Fibroblast of lung (primary cell): ENCODE data around the gene ADAP1. TPM values are rescaled to one million over a fixed set of nuclear protein-coding genes. Genes with fewer than 3 reads are reported as not detected.

Source experiments
- DNase-seq, 2 donors: peaks; one replicate each; pipeline versions ENCODE4 v3.0.0 to v3.0.0-alpha.2; 2010; ENCODE audit warnings: low read depth in 2 of 2
- H2AFZ ChIP-seq: 2 replicates; pipeline ENCODE4 v1.5.1; 2012; ENCODE audit warnings: low read length, control low read depth, inconsistent platforms
- H3K27ac ChIP-seq: 2 replicates; pipeline ENCODE4 v1.5.1; 2011; ENCODE audit warnings: low read length, control low read depth; ENCODE audit not compliant: insufficient read depth
- H3K27me3 ChIP-seq: 2 replicates; pipeline ENCODE4 v1.5.1; 2011; ENCODE audit warnings: mild to moderate bottlenecking, low read length; ENCODE audit not compliant: control insufficient read depth, insufficient read depth
- H3K36me3 ChIP-seq: 2 replicates; pipeline ENCODE4 v1.5.1; 2011; ENCODE audit warnings: low read length; ENCODE audit not compliant: control insufficient read depth, insufficient read depth
- H3K4me1 ChIP-seq: 2 replicates; pipeline ENCODE4 v1.5.1; 2011; ENCODE audit warnings: low read length; ENCODE audit not compliant: control insufficient read depth, insufficient read depth; ENCODE audit errors: extremely low read depth
- H3K4me2 ChIP-seq: 2 replicates; pipeline ENCODE4 v1.5.1; 2011; ENCODE audit warnings: low read length, control low read depth; ENCODE audit not compliant: insufficient read depth; ENCODE audit errors: extremely low read depth
- H3K4me3 ChIP-seq, 4 experiments: fragments of 200-600 bp in 1 of 4; sonication (generic) in 1 of 4; replicated peaks in 1 of 4; 2 replicates each; pipeline ENCODE4 v1.5.1; 2011 to 2016; ENCODE audit warnings: low read length in 4 of 4, low read depth in 3 of 4, mild to moderate bottlenecking in 3 of 4, control low read depth in 2 of 4, inconsistent platforms in 1 of 4, mixed read lengths in 1 of 4; ENCODE audit not compliant: insufficient read depth in 1 of 4; ENCODE audit errors: control extremely low read depth in 1 of 4
- H3K79me2 ChIP-seq: 2 replicates; pipeline ENCODE4 v1.5.1; 2012; ENCODE audit warnings: mild to moderate bottlenecking, low read length, inconsistent platforms; ENCODE audit not compliant: control insufficient read depth, insufficient read depth
- H3K9ac ChIP-seq: 2 replicates; pipeline ENCODE4 v1.5.1; 2011; ENCODE audit warnings: mild to moderate bottlenecking, low read length, control low read depth; ENCODE audit not compliant: insufficient read depth
- H3K9me3 ChIP-seq: 2 replicates; pipeline ENCODE4 v1.5.1; 2012; ENCODE audit warnings: low read depth, low read length; ENCODE audit not compliant: control insufficient read depth, insufficient read depth
- H4K20me1 ChIP-seq: 2 replicates; pipeline ENCODE4 v1.5.1; 2011; ENCODE audit warnings: low read length; ENCODE audit not compliant: control insufficient read depth, insufficient read depth; ENCODE audit errors: extremely low read depth
- CTCF ChIP-seq, 2 donors: IDR thresholded peaks in 1 of 2; conservative IDR thresholded peaks in 1 of 2; 1 replicate in 1 of 2; 2 replicates in 1 of 2; pipeline ENCODE4 v1.5.1; 2011 to 2012; ENCODE audit warnings: low read length in 2 of 2, control low read depth in 1 of 2, inconsistent platforms in 1 of 2, low read depth in 1 of 2, mild to moderate bottlenecking in 1 of 2
- EZH2 ChIP-seq: IDR thresholded peaks from 2 replicates; pipeline ENCODE4 v1.5.1; 2012; ENCODE audit warnings: low read length, control low read depth, mild to moderate bottlenecking; ENCODE audit errors: missing control alignments
- polyA plus RNA-seq, 2 donors: library from polyadenylated mRNA; depleted of rRNA in 1 of 2; stranded (reverse) in 1 of 2; unstranded in 1 of 2; fragments of >200 nt; gene quantifications; 2 replicates each; pipeline ENCODE4 v1.2.1, GENCODE V29; 2011 to 2012; ENCODE audit warnings: missing spikeins in 1 of 2
- total RNA-seq: library from RNA; depleted of rRNA; stranded (reverse); fragments of >200 nt; gene quantifications from 2 replicates; pipeline ENCODE4 v1.2.1, GENCODE V29; 2014

The ADAP1 gene
- total and polyA plus RNA-seq, 2 donors (not counting 1 experiment from before 2014, with no cell fraction given): 1.1 to 2.3 TPM

DNA sequence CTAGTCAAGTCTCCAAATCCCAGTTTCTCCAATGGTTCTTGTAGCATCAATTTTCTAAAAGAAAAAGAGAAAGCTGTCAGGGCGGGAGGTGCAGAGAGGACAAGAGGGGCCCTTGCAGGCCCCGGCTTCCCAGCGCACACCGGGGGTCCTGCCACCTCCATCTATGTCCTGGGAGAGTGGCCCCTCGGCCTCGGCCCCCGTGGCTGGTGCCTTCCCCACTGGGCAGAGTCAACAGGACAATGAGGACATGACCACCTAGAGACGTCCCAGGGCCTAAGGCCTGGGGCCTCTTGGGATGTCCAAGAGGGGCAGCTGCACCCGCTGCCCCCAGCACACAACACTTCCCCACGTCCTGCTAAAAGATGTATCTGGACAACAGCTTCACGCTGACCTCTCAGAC lies 14.9 kb upstream of the ADAP1 start:
- Histone ChIP-seq H3K79me2 (peaks cover 35% of the 10 kb centered on the region), H3K27me3 (no peaks in the 10 kb centered on the region), H3K4me2 (no peak overlapping the region), H3K4me1 (peaks cover 3% of the 10 kb centered on the region), H3K36me3 (peaks cover 21% of the 10 kb centered on the region), H4K20me1 (no peaks in the 10 kb centered on the region), H3K9ac (no peak overlapping the region), H3K27ac (no peak overlapping the region), H3K4me3 (no peak overlapping the region), H2AFZ (no peak overlapping the region), H3K9me3 (no peaks in the 10 kb centered on the region)
- TF ChIP-seq CTCF (conservative IDR thresholded peaks at IDR 0.05 in 1 of 2, IDR thresholded peaks at IDR 0.05 in 1 of 2; ENCODE audit: low read depth in 1 of 2, low read length in 2 of 2): no peak
- no peak for TF ChIP-seq EZH2
- no peak for DNase-seq

DNA sequence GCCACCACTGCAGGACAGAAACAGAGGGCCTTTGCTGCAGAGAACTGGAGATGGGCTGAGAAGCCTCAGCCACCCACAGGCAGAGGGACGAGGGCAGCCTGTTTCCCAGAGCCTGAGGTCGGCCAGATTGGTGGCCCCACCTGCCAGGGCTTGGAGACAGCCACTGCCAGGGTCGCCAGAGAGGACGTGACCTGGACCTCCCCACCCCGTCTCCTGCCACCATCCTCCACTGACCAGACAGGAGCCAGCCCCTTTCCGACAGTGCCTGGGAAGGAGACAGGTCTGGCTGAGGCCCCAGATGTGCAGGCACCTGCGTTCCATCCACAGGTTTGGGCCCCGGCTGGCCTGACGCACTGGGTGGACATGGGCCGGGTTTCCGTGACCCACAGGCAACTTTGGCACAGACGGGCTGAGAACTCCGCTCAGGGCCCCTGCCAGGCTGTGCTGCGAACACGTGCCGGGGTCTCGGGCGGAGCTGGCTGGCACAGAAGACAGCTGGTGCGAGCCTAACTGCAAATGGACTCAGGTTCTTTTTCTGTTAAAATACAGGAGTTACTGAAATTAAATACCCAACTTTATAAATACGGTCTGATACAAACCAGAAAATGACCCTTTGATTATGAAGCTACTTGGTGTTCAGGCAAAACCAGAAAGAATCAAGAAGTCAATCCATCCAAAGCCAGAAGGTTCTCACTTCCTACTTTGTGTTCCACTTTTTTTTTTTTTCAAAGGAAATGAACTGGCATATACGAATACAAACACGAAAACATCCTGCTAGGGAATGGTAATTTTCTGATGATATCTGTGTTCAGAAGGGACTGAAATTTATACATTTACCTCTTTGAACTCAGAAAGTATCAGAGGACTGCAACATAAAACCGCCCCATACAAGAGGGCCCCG lies 14.0 kb upstream of the ADAP1 start:
- no peak for DNase-seq
- Histone ChIP-seq H3K9me3 (no peaks in the 10 kb centered on the region), H2AFZ (no peak overlapping the region), H3K36me3 (peaks cover 21% of the 10 kb centered on the region), H3K4me2 (no peak overlapping the region), H3K4me3 (no peak overlapping the region), H3K79me2 (peaks cover 27% of the 10 kb centered on the region), H4K20me1 (no peaks in the 10 kb centered on the region), H3K9ac (no peak overlapping the region), H3K27ac (no peak overlapping the region), H3K4me1 (peaks cover 3% of the 10 kb centered on the region), H3K27me3 (no peaks in the 10 kb centered on the region)
- no peak for TF ChIP-seq EZH2
- TF ChIP-seq CTCF (conservative IDR thresholded peaks at IDR 0.05 in 1 of 2, IDR thresholded peaks at IDR 0.05 in 1 of 2; ENCODE audit: low read depth in 1 of 2, low read length in 2 of 2): no peak

GRCh38 chr7:967361-968082 lies 13.0 kb upstream of the ADAP1 start:
- H3K9me3 ChIP-seq: no peaks in the 10 kb centered on the region
- peaks cover 20% of the 10 kb centered on the region for H3K36me3 ChIP-seq
- H3K27me3 ChIP-seq: no peaks in the 10 kb centered on the region
- no peak overlapping the region for H2AFZ ChIP-seq
- no peak overlapping the region for H3K27ac ChIP-seq
- peaks cover 3% of the 10 kb centered on the region for H3K4me1 ChIP-seq
- no peak for DNase-seq
- H3K4me2 ChIP-seq: no peak overlapping the region
- H3K79me2 ChIP-seq: peaks cover 18% of the 10 kb centered on the region
- H3K9ac ChIP-seq: no peak overlapping the region
- TF ChIP-seq EZH2 (no peak), CTCF (conservative IDR thresholded peaks at IDR 0.05 in 1 of 2, IDR thresholded peaks at IDR 0.05 in 1 of 2; ENCODE audit: low read depth in 1 of 2, low read length in 2 of 2) (no peak)
- H3K4me3 ChIP-seq: no peak overlapping the region
- no peaks in the 10 kb centered on the region for H4K20me1 ChIP-seq
